ENCODE results near the gene TTC12.

The TTC12 gene

DNA sequence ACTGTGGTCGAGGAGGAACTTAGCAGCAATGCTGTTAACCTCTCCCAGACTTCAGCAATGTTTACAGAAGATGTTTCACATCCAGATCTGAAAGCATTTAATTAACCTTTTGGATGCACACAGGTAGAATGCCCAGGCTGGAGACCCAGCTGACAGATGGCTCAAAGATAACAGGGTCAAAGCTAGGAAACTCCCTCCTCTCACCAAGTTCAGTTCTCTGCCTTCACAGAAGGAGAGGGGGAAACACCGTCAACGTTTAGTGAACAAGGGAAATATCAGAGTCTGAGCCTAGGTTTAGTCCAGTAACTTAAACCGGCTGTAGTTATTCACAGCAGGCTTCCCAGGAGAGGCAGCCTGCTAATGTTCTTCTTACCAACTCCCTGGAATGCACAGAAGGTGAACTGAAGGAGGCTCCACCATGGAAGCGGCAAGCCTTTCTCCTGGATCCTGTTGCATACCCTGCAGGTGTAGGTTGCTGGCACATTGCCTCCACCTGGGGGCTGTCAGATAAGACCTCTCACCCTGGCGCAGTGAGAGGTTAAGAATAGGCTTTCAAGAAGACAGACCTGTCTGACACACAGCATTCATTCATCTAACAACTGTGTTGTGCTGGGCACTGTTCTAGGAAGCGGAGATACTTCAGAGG lies 49.7 kb downstream of the TTC12 start:
- TF ChIP-seq CREB1 (IDR thresholded peaks at IDR 0.05; ENCODE audit: low read depth) (no peak), NFIC (IDR thresholded peaks at IDR 0.05) (no peak), FOXM1 (IDR thresholded peaks at IDR 0.05; ENCODE audit: borderline replicate concordance, low read depth) (no peak), TCF12 (IDR thresholded peaks at IDR 0.05; ENCODE audit: low read depth) (no peak), TEAD4 (IDR thresholded peaks at IDR 0.05) (no peak), YY1 (IDR thresholded peaks at IDR 0.05; ENCODE audit: low read depth) (no peak), RAD21 (IDR thresholded peaks at IDR 0.05; ENCODE audit: low read depth) (no peak), TAF1 (IDR thresholded peaks at IDR 0.05; ENCODE audit: low read depth) (no peak)

DNA sequence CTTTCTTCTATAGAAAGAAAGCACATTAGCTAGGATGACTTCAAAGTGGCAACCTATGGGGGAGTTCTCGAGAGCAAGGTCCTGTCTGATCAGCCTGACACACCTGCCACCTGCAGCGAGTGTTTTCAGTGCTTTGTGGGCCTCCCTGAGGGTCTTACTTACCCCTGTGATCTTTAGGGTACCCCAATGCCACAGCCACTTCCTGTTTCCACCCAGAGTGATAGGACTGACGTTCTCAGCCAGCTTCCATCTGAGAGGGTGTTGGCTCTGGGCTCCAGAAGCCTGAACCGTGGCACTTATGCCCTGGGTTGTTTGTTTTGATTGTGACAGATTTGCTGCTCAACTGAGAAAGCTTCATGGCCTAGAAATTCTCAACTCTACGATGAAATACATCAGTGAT lies 51.5 kb downstream of the TTC12 start:
- no peak for TF ChIP-seq FOXM1 (IDR thresholded peaks at IDR 0.05; ENCODE audit: borderline replicate concordance, low read depth)

DNA sequence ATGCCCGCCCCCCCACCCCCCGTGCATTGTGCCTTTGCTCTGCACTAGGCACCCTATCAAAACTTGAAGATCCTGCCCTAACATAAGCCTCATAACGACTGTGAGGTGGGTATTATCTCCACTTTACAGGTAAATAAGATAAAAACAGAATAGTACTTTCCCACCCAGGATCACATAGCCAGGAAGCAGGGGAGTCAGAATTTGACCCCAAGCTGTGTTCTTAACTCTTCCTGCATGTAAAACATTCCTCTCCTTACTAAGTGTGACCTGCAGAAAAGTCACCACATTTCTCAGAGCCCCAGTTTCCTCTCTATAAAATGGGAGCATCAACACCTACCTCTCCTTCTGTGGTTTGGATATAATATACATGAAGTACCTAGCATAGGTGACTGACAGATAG lies 55.0 kb downstream of the TTC12 start:
- TF ChIP-seq, protein P1, sequence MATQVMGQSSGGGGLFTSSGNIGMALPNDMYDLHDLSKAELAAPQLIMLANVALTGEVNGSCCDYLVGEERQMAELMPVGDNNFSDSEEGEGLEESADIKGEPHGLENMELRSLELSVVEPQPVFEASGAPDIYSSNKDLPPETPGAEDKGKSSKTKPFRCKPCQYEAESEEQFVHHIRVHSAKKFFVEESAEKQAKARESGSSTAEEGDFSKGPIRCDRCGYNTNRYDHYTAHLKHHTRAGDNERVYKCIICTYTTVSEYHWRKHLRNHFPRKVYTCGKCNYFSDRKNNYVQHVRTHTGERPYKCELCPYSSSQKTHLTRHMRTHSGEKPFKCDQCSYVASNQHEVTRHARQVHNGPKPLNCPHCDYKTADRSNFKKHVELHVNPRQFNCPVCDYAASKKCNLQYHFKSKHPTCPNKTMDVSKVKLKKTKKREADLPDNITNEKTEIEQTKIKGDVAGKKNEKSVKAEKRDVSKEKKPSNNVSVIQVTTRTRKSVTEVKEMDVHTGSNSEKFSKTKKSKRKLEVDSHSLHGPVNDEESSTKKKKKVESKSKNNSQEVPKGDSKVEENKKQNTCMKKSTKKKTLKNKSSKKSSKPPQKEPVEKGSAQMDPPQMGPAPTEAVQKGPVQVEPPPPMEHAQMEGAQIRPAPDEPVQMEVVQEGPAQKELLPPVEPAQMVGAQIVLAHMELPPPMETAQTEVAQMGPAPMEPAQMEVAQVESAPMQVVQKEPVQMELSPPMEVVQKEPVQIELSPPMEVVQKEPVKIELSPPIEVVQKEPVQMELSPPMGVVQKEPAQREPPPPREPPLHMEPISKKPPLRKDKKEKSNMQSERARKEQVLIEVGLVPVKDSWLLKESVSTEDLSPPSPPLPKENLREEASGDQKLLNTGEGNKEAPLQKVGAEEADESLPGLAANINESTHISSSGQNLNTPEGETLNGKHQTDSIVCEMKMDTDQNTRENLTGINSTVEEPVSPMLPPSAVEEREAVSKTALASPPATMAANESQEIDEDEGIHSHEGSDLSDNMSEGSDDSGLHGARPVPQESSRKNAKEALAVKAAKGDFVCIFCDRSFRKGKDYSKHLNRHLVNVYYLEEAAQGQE (IDR thresholded peaks at IDR 0.05; ENCODE audit: low read depth) = no peak
- TF ChIP-seq, protein P2, sequence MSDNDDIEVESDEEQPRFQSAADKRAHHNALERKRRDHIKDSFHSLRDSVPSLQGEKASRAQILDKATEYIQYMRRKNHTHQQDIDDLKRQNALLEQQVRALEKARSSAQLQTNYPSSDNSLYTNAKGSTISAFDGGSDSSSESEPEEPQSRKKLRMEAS (IDR thresholded peaks at IDR 0.05) = no peak
- no peak for TF ChIP-seq CEBPB (IDR thresholded peaks at IDR 0.05)
- no peak for TF ChIP-seq YY1 (IDR thresholded peaks at IDR 0.05; ENCODE audit: low read depth)
- TF ChIP-seq EP300 (IDR thresholded peaks at IDR 0.05; ENCODE audit: borderline replicate concordance) = no peak
- no peak for TF ChIP-seq ZBTB7A (IDR thresholded peaks at IDR 0.05; ENCODE audit: low read depth)
- no peak for TF ChIP-seq TEAD4 (IDR thresholded peaks at IDR 0.05)
- no peak for TF ChIP-seq EGR1 (IDR thresholded peaks at IDR 0.05)

DNA sequence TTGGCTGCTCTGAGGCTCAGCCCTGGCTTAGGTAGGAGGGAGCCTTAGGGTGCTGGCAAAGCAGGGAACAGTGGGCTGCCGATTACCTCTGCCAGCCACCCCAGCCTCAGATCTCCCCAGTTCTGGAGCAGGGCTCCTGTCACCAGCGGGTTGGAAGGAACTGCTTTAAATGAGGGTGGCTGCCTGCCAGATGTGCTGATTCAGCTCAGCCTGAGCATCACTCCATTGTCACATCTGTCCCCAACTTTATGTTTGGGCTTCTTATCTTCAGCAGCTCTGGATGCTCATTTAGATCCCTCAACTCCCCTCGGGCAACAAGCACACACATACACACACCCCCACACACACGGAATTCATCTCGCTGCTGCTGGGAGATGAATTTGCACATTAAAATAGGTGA lies 56.3 kb downstream of the TTC12 start:
- TF ChIP-seq FOXM1 (IDR thresholded peaks at IDR 0.05; ENCODE audit: borderline replicate concordance, low read depth) (no peak), EGR1 (IDR thresholded peaks at IDR 0.05) (no peak), YY1 (IDR thresholded peaks at IDR 0.05; ENCODE audit: low read depth) (no peak), TCF12 (IDR thresholded peaks at IDR 0.05; ENCODE audit: low read depth) (no peak), TEAD4 (IDR thresholded peaks at IDR 0.05) (no peak), CEBPB (IDR thresholded peaks at IDR 0.05) (no peak), TAF1 (IDR thresholded peaks at IDR 0.05; ENCODE audit: low read depth) (no peak), EP300 (IDR thresholded peaks at IDR 0.05; ENCODE audit: borderline replicate concordance) (no peak), RAD21 (IDR thresholded peaks at IDR 0.05; ENCODE audit: low read depth) (no peak), ZBTB7A (IDR thresholded peaks at IDR 0.05; ENCODE audit: low read depth) (no peak), CREB1 (IDR thresholded peaks at IDR 0.05; ENCODE audit: low read depth) (no peak), NFIC (IDR thresholded peaks at IDR 0.05) (no peak)
- TF ChIP-seq, protein P1 (IDR thresholded peaks at IDR 0.05; ENCODE audit: low read depth) = no peak
- TF ChIP-seq, protein P3, sequence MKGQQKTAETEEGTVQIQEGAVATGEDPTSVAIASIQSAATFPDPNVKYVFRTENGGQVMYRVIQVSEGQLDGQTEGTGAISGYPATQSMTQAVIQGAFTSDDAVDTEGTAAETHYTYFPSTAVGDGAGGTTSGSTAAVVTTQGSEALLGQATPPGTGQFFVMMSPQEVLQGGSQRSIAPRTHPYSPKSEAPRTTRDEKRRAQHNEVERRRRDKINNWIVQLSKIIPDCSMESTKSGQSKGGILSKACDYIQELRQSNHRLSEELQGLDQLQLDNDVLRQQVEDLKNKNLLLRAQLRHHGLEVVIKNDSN (IDR thresholded peaks at IDR 0.05) = no peak
- TF ChIP-seq, protein P2 (IDR thresholded peaks at IDR 0.05) = no peak

DNA sequence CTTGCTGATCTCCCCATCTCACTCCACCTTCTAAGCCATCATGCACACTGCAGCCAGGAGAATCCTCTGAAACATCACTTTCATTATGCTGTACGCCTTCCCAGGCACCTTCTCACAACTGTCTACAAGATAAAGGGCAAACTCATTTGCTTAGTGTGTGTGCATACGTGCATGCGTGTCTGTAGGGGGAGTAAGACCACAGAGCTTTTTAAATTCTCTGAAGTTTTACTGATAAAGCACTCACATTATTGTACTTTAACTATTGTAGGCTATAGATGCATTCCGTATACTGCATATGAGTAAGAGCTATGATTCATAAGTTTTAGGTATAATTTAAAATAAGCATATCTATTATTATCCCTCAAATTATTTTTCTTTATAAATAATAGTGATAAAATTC lies 57.9 kb downstream of the TTC12 start:
- TF ChIP-seq EGR1 (IDR thresholded peaks at IDR 0.05) (no peak), RAD21 (IDR thresholded peaks at IDR 0.05; ENCODE audit: low read depth) (no peak), CEBPB (IDR thresholded peaks at IDR 0.05) (no peak), NFIC (IDR thresholded peaks at IDR 0.05) (no peak), ZBTB7A (IDR thresholded peaks at IDR 0.05; ENCODE audit: low read depth) (no peak)

DNA sequence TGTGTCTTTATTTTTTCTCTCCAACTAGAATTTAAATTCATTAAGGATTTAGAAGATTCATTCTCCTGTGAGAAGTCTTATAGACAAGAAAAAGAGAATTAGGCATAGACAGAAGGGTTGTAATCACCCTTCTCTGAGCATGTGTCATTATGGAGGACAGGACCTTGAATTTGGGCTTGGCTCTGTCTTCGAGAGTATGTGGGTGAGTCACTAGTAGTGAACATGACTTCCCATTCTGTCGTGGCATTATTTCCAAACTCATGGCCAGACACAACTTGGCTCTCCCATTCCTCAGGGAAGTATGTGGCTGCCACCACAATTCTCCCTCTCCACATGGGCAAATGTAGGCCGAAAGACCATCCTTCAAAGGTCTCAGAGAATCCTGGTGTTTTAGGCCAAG lies 58.9 kb downstream of the TTC12 start:
- TF ChIP-seq EP300 (IDR thresholded peaks at IDR 0.05; ENCODE audit: borderline replicate concordance) (no peak), TEAD4 (IDR thresholded peaks at IDR 0.05) (no peak), TAF1 (IDR thresholded peaks at IDR 0.05; ENCODE audit: low read depth) (no peak), EGR1 (IDR thresholded peaks at IDR 0.05) (no peak), RAD21 (IDR thresholded peaks at IDR 0.05; ENCODE audit: low read depth) (no peak)
- TF ChIP-seq, protein P2 (IDR thresholded peaks at IDR 0.05) = no peak
- TF ChIP-seq, protein P3 (IDR thresholded peaks at IDR 0.05) = no peak

All from Ishikawa (cell line).